Stimulated activated effector memory CD8-positive, alpha-beta T cell treated with anti-CD3 and anti-CD28 coated beads, Interleukin-12 subunit alpha, Interleukin-12 subunit beta, amount 100 ng/mL, for 72 hours (primary cell): ENCODE measurements around the gene TOP3A.
A peak's percentile ranks its signal among the peaks of the same experiment; 100 is the strongest.
"Not testable (repeated sequence)": the region's sequence is repeated elsewhere in the genome, so short reads cannot be mapped to it uniquely, and the experiment has no call there.

Experiments used
- ATAC-seq: fragments of 150-1000 bp; cut with Tn5 transposase; 2 replicates; pipeline ENCODE4 v1.10.0; 2021
- DNase-seq, 2 donors: peaks; one replicate each; pipeline ENCODE4 v3.0.0; 2021 to 2022; ENCODE audit warnings: low spot score in 2 of 2
- H3K27ac Mint-ChIP-seq: one replicate; pipeline ENCODE4 v1.8.0; 2022; ENCODE audit warnings: mild to moderate bottlenecking, mixed read lengths
- H3K36me3 Mint-ChIP-seq: one replicate; pipeline ENCODE4 v1.8.0; 2022; ENCODE audit warnings: mild to moderate bottlenecking, mixed read lengths
- H3K4me1 Mint-ChIP-seq: one replicate; pipeline ENCODE4 v1.8.0; 2022; ENCODE audit warnings: mixed read lengths
- H3K4me3 Mint-ChIP-seq: one replicate; pipeline ENCODE4 v1.8.0; 2022; ENCODE audit warnings: mild to moderate bottlenecking, mixed read lengths
- H3K9me3 Mint-ChIP-seq: one replicate; pipeline ENCODE4 v1.8.0; 2022; ENCODE audit warnings: mixed read lengths

TOP3A gene

GRCh38 chr17:18315961-18316360, 1.2 kb upstream of the TOP3A start:
- DNase-seq (no peak), ATAC-seq (no peak)
- Mint-ChIP-seq H3K9me3 (no peaks in the 10 kb centered on the region), H3K4me1 (peaks cover 82% of the 10 kb centered on the region), H3K27ac (peak overlapping the region; percentile 95), H3K36me3 (peaks cover 84% of the 10 kb centered on the region), H3K4me3 (peak overlapping the region; percentile 82)

DNA sequence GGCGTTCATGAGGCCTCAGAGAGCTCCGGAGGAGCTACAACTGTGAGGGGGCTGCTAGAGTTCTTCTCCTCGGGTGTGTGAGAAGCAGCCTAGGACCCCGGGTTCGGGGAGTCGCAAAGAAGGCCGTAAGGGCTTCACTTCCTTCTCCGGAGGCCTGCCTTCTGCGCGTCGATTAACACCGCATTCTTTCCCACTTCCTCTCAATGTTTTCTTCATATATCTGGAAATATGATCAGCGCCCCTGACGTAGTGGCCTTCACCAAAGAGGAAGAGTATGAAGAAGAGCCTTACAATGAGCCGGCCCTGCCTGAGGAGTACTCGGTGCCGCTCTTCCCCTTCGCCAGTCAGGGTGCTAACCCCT, 748 bp upstream of the TOP3A start:
- Mint-ChIP-seq H3K27ac (peak overlapping the region; percentile 95), H3K36me3 (peaks cover 84% of the 10 kb centered on the region), H3K9me3 (no peaks in the 10 kb centered on the region), H3K4me3 (peak overlapping the region; percentile 82), H3K4me1 (peaks cover 81% of the 10 kb centered on the region)
- DNase-seq (no peak), ATAC-seq (peak; percentile 1)

DNA sequence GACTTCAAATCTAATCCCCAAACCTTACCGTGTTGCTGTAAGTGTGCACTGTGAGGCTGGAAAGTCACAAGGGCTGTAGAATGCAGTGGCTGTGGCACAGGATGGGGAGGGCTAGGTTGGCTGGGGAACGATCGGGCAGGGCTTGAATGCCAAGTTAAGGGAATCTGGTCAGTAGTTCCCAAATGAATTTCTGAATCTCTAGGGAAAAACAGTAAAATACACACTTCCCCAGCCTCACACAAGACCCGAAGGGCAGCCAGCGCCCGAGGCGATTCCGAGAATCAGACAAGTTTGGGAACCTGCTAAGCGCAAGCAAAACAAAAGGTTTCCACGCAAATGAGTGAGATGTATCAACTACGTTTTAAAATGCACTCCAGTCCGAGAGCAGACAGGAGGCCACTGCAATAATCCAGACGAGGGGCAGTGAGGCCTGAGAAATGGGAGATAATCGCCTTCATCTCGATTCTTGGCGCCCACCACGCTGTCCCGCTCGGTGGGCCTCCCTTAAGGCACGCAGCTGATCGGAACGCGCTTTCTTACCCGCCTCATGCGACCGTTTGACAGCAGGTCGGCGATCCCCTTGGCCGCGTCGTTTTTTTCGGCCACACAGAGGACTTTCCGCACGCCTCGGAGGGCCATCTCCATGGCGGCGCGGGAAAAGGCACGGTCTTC, 599 bp downstream of the TOP3A start:
- Mint-ChIP-seq H3K9me3 (no peaks in the 10 kb centered on the region), H3K27ac (peak overlapping the region; percentile 95), H3K4me3 (peak overlapping the region; percentile 82), H3K4me1 (peaks cover 73% of the 10 kb centered on the region), H3K36me3 (peaks cover 84% of the 10 kb centered on the region)
- ATAC-seq (peak; percentile 19), DNase-seq (no peak)

GRCh38 chr17:18309202-18309601, 5.6 kb downstream of the TOP3A start:
- Mint-ChIP-seq H3K4me3 (no peak overlapping the region), H3K27ac (no peak overlapping the region), H3K36me3 (peaks cover 100% of the 10 kb centered on the region), H3K9me3 (no peaks in the 10 kb centered on the region), H3K4me1 (peaks cover 36% of the 10 kb centered on the region)
- no peak for ATAC-seq
- DNase-seq = no peak

DNA sequence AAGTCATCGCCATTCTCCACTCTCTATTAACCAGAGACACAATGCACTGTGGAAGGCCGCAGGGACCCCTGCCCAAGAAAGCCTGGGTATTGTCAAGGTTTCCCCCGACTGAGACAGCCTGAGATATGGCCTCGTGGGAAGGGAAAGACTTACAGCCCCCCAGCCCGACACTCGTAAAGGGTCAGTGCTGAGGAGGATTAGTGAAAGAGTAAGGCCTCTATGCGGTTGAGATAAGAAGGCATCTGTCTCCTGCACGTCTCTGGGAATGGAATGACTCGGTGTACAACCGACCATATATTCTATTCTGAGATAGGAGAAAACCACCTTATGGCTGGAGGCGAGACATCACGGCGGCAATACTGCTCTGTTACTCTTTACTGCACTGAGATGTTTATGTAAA, 11.6 kb downstream of the TOP3A start:
- not testable (repeated sequence) for DNase-seq, H3K27ac Mint-ChIP-seq, H3K9me3 Mint-ChIP-seq, ATAC-seq, H3K4me1 Mint-ChIP-seq, H3K4me3 Mint-ChIP-seq
- peaks cover 97% of the 10 kb centered on the region for H3K36me3 Mint-ChIP-seq

GRCh38 chr17:18300725-18301480, 13.9 kb downstream of the TOP3A start:
- H3K27ac Mint-ChIP-seq = peak overlapping the region; percentile 63

GRCh38 chr17:18298061-18298460, 16.7 kb downstream of the TOP3A start:
- peaks cover 89% of the 10 kb centered on the region for H3K36me3 Mint-ChIP-seq
- H3K4me1 Mint-ChIP-seq, DNase-seq, H3K27ac Mint-ChIP-seq, ATAC-seq, H3K4me3 Mint-ChIP-seq, H3K9me3 Mint-ChIP-seq: not testable (repeated sequence)

More at GRCh38 chr17:18300725-18301480, 13.9 kb downstream of the TOP3A start:
- ATAC-seq (no peak), DNase-seq (no peak)
- Mint-ChIP-seq H3K4me1 (no peaks in the 10 kb centered on the region), H3K36me3 (peaks cover 89% of the 10 kb centered on the region), H3K9me3 (no peaks in the 10 kb centered on the region), H3K4me3 (no peak overlapping the region)

DNA sequence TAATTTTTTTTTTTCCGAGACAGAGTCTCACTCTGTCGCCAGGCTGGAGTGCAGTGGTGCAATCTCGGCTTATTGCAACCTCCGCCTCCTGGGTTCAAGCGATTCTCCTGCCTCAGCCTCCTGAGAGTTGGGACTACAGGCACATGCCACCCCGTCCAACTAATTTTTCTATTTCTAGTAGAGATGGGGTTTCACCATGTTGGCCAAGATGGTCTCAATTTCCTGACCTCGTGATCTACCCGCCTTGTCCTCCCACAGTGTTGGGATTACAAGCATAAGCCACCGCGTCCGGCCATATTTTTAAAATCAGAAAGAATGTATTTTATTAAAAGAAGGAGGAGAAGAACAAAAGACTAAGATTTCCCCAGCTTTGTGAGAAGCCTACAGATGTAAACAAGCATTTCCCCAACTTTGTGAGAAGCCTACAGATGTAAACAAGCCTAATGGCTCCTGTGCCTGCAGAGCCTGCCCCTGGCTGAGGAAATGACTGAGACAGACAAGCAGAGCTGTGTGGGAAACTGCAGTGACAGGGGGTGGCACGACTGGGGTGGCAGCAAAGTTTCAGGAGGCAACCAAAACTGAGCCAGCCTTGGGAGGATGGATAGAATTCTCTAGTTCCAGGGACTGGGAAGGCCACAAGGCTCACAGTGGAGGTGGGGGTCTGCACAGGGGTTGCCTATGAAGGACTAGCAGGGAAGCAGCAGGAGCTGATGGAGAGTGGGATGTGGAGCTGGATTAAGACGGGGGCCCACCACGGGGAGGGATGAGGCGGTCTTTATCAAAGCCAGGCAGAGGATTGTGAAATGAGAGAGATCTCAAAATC, 22.9 kb downstream of the TOP3A start:
- Mint-ChIP-seq H3K36me3 (peaks cover 100% of the 10 kb centered on the region), H3K4me3 (no peak overlapping the region)

DNA sequence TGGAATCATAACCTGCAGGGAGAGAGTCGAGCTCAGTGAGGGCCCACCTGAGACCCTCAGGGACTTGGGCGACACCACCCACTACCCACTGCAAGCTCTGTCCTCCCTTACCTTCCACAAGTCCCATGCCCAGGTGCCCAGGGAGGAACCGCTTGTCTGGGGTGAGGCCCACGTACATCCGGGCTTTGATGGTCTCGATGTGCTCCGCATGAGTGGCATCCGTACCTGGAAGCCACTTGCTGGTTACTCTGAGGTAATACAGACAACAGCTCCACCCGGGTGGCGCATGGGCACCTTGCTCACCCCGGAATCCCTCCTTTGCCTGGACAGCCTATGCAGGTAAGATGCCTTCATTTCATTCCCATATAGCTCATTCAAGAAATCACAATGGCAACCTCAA, 29.5 kb downstream of the TOP3A start:
- no peak overlapping the region for H3K4me3 Mint-ChIP-seq
- H3K4me1 Mint-ChIP-seq = no peaks in the 10 kb centered on the region
- H3K27ac Mint-ChIP-seq = no peak overlapping the region
- ATAC-seq (no peak), DNase-seq (no peak)
- H3K36me3 Mint-ChIP-seq = peaks cover 100% of the 10 kb centered on the region
- no peaks in the 10 kb centered on the region for H3K9me3 Mint-ChIP-seq

More for the DNA sequence above, 22.9 kb downstream of the TOP3A start:
- DNase-seq = no peak
- no peak for ATAC-seq
- peak overlapping the region; percentile 82 for H3K27ac Mint-ChIP-seq
- no peaks in the 10 kb centered on the region for H3K4me1 Mint-ChIP-seq
- H3K9me3 Mint-ChIP-seq = no peaks in the 10 kb centered on the region

GRCh38 chr17:18281788-18282187, 33.0 kb downstream of the TOP3A start:
- H3K4me1 Mint-ChIP-seq = no peaks in the 10 kb centered on the region
- no peaks in the 10 kb centered on the region for H3K9me3 Mint-ChIP-seq
- DNase-seq = no peak
- H3K36me3 Mint-ChIP-seq = peaks cover 100% of the 10 kb centered on the region
- no peak for ATAC-seq
- no peak overlapping the region for H3K27ac Mint-ChIP-seq
- H3K4me3 Mint-ChIP-seq = no peak overlapping the region

DNA sequence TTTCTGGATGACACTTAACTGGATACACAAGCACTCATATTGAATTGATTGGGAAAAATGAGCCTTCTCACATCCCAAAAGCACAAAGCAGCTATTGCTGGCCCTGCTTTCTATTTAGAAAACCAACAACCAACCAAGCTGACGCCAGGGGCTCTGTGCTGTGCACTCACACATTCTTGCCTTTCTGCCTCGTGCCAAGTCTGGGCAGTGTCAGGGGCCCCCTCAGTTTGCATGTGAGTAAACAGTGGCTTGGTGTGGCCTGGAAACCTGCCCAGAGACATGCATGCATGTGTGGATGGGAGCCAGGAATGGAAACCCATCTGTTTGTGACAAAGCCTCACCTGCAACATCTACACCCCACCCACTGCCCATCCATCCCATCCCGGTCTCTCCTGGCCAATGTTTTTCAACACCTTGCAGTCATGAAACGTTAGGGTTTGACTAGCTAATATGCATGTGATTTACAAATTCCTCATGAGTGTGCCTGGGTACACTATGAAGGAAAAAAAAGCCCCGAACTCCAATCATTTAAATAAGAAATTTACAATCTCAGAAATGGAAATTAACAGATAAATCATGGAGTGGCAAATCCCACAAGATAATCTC, 33.9 kb downstream of the TOP3A start:
- no peak for DNase-seq
- no peaks in the 10 kb centered on the region for H3K9me3 Mint-ChIP-seq
- H3K27ac Mint-ChIP-seq = no peak overlapping the region
- peaks cover 100% of the 10 kb centered on the region for H3K36me3 Mint-ChIP-seq
- no peak overlapping the region for H3K4me3 Mint-ChIP-seq
- no peaks in the 10 kb centered on the region for H3K4me1 Mint-ChIP-seq
- no peak for ATAC-seq

DNA sequence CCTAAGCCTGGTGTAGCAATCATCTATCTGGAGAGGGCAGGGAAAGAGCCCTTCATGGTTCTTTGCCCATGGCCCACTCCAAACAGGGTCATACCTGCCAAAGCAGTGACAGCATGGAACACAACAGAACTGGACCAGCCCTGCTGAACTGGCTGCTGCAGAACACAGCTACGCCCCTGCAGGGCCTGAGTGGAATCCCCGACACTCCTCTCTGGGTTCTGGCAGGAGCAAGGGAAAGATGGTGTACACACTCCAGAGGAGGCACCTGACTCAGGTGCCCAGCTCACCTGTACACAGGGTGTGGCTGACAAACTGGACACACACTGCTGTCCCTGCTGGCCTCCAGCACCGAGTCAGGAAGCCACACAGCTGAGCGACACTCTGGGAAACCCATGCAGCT, 34.5 kb downstream of the TOP3A start:
- DNase-seq (no peak), ATAC-seq (no peak)
- no peak overlapping the region for H3K4me3 Mint-ChIP-seq
- H3K4me1 Mint-ChIP-seq = no peaks in the 10 kb centered on the region
- H3K27ac Mint-ChIP-seq = no peak overlapping the region
- peaks cover 100% of the 10 kb centered on the region for H3K36me3 Mint-ChIP-seq
- no peaks in the 10 kb centered on the region for H3K9me3 Mint-ChIP-seq

DNA sequence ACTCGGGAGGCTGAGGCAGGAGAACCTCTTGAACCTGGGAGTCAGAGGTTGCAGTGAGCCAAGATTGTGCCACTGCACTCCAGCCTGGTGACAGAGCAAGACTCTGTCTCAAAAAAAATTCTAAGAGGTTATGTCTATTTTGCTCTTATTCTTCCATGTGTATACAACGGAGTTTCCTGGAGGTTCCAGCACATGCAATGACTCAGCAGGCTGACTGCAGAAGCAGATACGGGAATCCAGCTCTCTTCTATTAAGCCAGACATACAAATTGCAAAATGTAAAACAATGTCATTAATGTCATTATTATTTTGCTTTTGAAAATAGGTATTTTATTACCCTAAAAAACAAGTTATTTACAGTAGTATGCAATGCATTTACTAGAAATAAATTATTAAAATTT, 35.9 kb downstream of the TOP3A start:
- H3K9me3 Mint-ChIP-seq = no peaks in the 10 kb centered on the region
- no peaks in the 10 kb centered on the region for H3K4me1 Mint-ChIP-seq
- H3K36me3 Mint-ChIP-seq = peaks cover 100% of the 10 kb centered on the region
- no peak for DNase-seq
- H3K27ac Mint-ChIP-seq = no peak overlapping the region
- no peak for ATAC-seq
- no peak overlapping the region for H3K4me3 Mint-ChIP-seq

GRCh38 chr17:18277076-18277475, 37.7 kb downstream of the TOP3A start:
- no peak overlapping the region for H3K27ac Mint-ChIP-seq
- peaks cover 100% of the 10 kb centered on the region for H3K36me3 Mint-ChIP-seq
- no peaks in the 10 kb centered on the region for H3K9me3 Mint-ChIP-seq
- DNase-seq (no peak), ATAC-seq (no peak)
- no peaks in the 10 kb centered on the region for H3K4me1 Mint-ChIP-seq
- H3K4me3 Mint-ChIP-seq = no peak overlapping the region
